Activated CD8-positive, alpha-beta T cell treated with anti-CD3 and anti-CD28 coated beads for 36 hours (primary cell): ENCODE measurements around the gene FYTTD1. TPM values are rescaled to one million over a fixed set of nuclear protein-coding genes. Genes with fewer than 3 reads are reported as not detected.

ENCODE experiments used
- ATAC-seq: fragments of 200-7000 bp; cut with Tn5 transposase; one replicate; pipeline ENCODE4 v1.10.0; 2021; ENCODE audit warnings: mild to moderate bottlenecking, moderate library complexity
- CTCF ChIA-PET: fragments of 350-600 bp; sonication (Branson Sonifier 250); formaldehyde crosslinking; loops from one replicate; lab custom pipeline; 2021; ENCODE audit warnings: antibody characterized with exemption; lab: Charles Lee
- POLR2A ChIA-PET: fragments of 350-600 bp; sonication (Branson Sonifier 250); formaldehyde crosslinking; loops from one replicate; lab custom pipeline; 2021; ENCODE audit warnings: antibody characterized with exemption; lab: Charles Lee
- DNase-seq: peaks from one replicate; pipeline ENCODE4 v3.0.0-alpha.2; 2020
- H3K27ac Mint-ChIP-seq: one replicate; pipeline ENCODE4 v1.8.0; 2021; ENCODE audit warnings: mild to moderate bottlenecking, mixed read lengths
- H3K27me3 Mint-ChIP-seq: one replicate; pipeline ENCODE4 v1.8.0; 2021; ENCODE audit warnings: mixed read lengths
- H3K36me3 Mint-ChIP-seq: one replicate; pipeline ENCODE4 v1.8.0; 2021; ENCODE audit warnings: low read depth, mixed read lengths
- H3K4me1 Mint-ChIP-seq: one replicate; pipeline ENCODE4 v1.8.0; 2021; ENCODE audit warnings: low read depth, mixed read lengths
- H3K4me3 Mint-ChIP-seq: one replicate; pipeline ENCODE4 v1.8.0; 2021; ENCODE audit warnings: mild to moderate bottlenecking, moderate library complexity, mixed read lengths
- H3K9me3 Mint-ChIP-seq: one replicate; pipeline ENCODE4 v1.8.0; 2021; ENCODE audit warnings: mixed read lengths
- CTCF ChIP-seq: fragments of 200-600 bp; IDR thresholded peaks from one replicate; pipeline ENCODE4 v1.8.0; 2022; ENCODE audit warnings: antibody characterized with exemption, mild to moderate bottlenecking
- intact Hi-C: fragments of 100-400 bp; cut with micrococcal nuclease; formaldehyde crosslinking; loops from one replicate; pipeline ENCODE4 v1.10.0; 2022
- total RNA-seq, 2 experiments: library from RNA; stranded (reverse); gene quantifications; one replicate each; pipeline ENCODE4 v1.2.3, GENCODE V29; 2021

Gene FYTTD1
- total RNA-seq, 2 experiments from 2014 or later, result 25.4 to 27.0 TPM

- Mint-ChIP-seq H3K27ac (no peak overlapping the region), H3K4me1 (peaks cover 36% of the 10 kb centered on the region), H3K27me3 (no peaks in the 10 kb centered on the region), H3K4me3 (no peak overlapping the region), H3K9me3 (no peaks in the 10 kb centered on the region), H3K36me3 (peaks cover 11% of the 10 kb centered on the region)
- no peak for ATAC-seq
- DNase-seq, result no peak
- ChIA-PET POLR2A (interaction anchor here (1.0 to 2.0 kb wide), 2 partner anchors 11 to 33 kb away, joined by 3 to 5 read pairs; no protein-coding TSS in a partner anchor), CTCF (interaction anchor here (1.3 to 2.1 kb wide), 2 partner anchors 8 to 16 kb away, joined by 3 to 6 read pairs; no protein-coding TSS in a partner anchor)
- intact Hi-C loops, result no loop called here
- TF ChIP-seq CTCF, result no peak
Observed at GRCh38 chr3:197809356-197810020, 59.8 kb downstream of the FYTTD1 start.

GRCh38 chr3:197810901-197811300 lies 61.2 kb downstream of the FYTTD1 start:
- Mint-ChIP-seq H3K27me3 (no peaks in the 10 kb centered on the region), H3K36me3 (peaks cover 11% of the 10 kb centered on the region), H3K9me3 (no peaks in the 10 kb centered on the region), H3K4me1 (peaks cover 39% of the 10 kb centered on the region), H3K27ac (no peak overlapping the region), H3K4me3 (no peak overlapping the region)
- intact Hi-C loops, result no loop called here
- ChIA-PET CTCF (interaction anchor here (1.3 to 2.1 kb wide), 2 partner anchors 9 to 18 kb away, joined by 3 to 6 read pairs; no protein-coding TSS in a partner anchor), POLR2A (no interaction called here)
- ATAC-seq (no peak), DNase-seq (no peak)
- no peak for TF ChIP-seq CTCF

GRCh38 chr3:197811343-197811742 lies 61.7 kb downstream of the FYTTD1 start:
- DNase-seq, result no peak
- H3K4me1 Mint-ChIP-seq, result peaks cover 37% of the 10 kb centered on the region
- ATAC-seq, result no peak
- no peak overlapping the region for H3K4me3 Mint-ChIP-seq
- peaks cover 9% of the 10 kb centered on the region for H3K36me3 Mint-ChIP-seq
- no peak overlapping the region for H3K27ac Mint-ChIP-seq
- ChIA-PET POLR2A (no interaction called here), CTCF (interaction anchor here (2.1 kb wide), 1 partner anchor 10 kb away, joined by 6 read pairs; no protein-coding TSS in a partner anchor)
- no peaks in the 10 kb centered on the region for H3K27me3 Mint-ChIP-seq
- intact Hi-C loops, result no loop called here
- no peaks in the 10 kb centered on the region for H3K9me3 Mint-ChIP-seq
- no peak for TF ChIP-seq CTCF

- POLR2A ChIA-PET, result no interaction called here
- intact Hi-C loops, result no loop called here
- Mint-ChIP-seq H3K27me3 (no peaks in the 10 kb centered on the region), H3K4me3 (no peak overlapping the region), H3K27ac (no peak overlapping the region), H3K9me3 (no peaks in the 10 kb centered on the region), H3K4me1 (peaks cover 19% of the 10 kb centered on the region), H3K36me3 (peaks cover 7% of the 10 kb centered on the region)
- CTCF ChIA-PET, result no interaction called here
- TF ChIP-seq CTCF, result no peak
- ATAC-seq (no peak), DNase-seq (no peak)
Observed at GRCh38 chr3:197814372-197814771, 64.7 kb downstream of the FYTTD1 start.
